WI38 (cell line): ENCODE measurements around the gene RIOK3.

Experiments
- H3K4me3 ChIP-seq: 2 replicates; pipeline ENCODE4 v1.5.1; 2011; ENCODE audit warnings: low read depth, mild to moderate bottlenecking, control low read depth, low read length
- TF ChIP-seq, protein P1 (sequence below): IDR thresholded peaks from 2 replicates; pipeline ENCODE4 v1.5.1; 2012; ENCODE audit warnings: low read depth, mild to moderate bottlenecking, control low read depth, low read length

RIOK3 gene

DNA sequence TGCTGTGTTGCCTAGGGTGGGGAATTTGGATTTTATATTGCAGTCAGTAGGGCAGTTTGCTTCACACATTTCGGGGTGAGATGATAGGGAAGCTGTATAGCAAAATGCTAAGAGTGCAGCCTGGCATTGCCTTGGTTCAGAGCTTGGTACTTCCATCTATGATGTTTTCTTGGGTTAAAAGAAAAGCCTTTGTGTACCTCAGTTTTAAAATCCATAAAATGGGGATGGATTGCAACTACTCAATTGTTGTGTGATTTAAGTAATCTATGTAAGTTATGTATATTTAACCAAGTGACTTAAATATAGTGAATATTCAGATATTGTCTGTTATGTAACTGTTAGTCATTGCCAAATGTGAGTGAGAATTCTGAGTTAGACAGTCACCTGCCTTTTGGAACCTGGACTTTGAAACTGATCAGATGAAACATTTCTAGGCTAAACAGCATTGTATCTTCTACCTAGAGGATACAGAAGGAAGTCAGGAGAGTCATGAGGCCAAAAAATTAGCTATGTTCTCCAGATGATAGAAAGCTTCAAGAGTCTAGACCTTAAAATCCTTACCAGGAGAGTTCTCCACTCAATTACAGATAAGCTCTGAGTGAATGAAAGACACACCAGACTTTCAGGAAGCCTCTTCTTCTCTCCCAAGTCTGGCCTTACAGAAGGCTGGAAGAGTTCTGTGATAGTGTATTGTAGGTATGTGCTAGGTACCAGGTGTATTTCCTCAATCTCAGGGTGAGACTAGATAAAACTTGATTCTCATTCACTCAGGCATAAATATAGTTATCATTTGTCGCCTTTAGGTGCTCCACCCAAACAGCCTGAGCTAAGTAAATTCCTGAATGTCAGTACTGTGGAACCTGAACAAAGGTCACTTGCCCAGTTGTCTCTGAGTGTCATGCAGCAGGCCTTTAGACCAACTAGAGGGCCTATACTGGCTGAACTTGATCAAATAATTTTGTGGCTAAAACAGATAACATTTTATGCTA is 7.5 kb downstream of the RIOK3 start:
- no peak overlapping the region for H3K4me3 ChIP-seq
- TF ChIP-seq, protein P1, sequence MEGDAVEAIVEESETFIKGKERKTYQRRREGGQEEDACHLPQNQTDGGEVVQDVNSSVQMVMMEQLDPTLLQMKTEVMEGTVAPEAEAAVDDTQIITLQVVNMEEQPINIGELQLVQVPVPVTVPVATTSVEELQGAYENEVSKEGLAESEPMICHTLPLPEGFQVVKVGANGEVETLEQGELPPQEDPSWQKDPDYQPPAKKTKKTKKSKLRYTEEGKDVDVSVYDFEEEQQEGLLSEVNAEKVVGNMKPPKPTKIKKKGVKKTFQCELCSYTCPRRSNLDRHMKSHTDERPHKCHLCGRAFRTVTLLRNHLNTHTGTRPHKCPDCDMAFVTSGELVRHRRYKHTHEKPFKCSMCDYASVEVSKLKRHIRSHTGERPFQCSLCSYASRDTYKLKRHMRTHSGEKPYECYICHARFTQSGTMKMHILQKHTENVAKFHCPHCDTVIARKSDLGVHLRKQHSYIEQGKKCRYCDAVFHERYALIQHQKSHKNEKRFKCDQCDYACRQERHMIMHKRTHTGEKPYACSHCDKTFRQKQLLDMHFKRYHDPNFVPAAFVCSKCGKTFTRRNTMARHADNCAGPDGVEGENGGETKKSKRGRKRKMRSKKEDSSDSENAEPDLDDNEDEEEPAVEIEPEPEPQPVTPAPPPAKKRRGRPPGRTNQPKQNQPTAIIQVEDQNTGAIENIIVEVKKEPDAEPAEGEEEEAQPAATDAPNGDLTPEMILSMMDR, result no peak

DNA sequence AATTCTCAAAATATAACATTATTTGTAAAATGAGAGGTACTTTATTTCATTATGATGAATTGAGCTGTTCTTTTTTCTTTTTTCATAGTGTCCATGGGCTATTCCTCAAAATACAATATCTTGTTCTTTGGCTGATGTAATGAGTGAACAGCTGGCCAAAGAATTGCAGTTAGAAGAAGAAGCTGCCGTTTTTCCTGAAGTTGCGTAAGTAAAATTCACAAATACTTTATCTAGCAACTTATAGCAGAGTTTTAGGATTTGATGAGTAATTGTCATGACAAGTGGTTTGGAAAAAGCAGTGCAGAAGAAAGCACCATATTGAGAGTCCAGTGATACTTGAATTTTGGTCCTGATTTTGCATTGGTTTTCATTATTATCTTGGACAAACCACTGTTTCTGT is 9.8 kb downstream of the RIOK3 start:
- TF ChIP-seq, protein P1, result no peak
- H3K4me3 ChIP-seq, result no peak overlapping the region

DNA sequence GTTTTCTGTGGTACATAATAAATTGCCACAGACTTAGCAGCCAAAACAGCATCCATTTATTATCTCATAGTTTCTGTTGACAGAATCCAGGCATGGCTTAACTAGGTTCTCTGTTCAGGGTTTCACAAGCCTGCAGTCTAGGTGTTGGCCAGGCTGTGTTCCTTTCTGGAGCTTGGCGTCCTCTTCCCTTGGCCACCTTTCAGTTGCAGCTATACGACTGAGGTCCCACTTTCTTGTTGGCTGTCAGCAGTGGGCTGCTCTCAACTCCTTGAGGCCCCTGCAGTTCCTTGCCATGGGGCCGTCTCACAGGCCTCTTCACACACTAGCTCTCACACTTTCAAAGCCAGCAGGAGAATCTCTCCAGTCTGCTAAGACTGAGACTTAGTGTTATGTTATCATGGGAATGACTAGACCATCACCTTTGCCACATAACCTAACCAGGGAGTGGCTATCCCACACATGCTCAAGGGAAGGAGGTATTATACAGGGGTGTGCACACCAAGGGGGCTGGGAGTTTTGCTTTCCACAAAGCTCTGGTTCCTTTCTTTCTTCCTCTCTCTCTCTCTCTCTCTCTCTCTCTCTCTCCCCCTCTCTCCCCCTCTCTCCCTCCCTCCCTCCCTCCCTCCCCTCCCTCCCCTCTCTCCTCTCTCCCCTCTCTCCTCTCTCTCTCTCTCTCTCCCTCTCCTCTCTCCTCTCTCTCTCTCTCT is 15.8 kb downstream of the RIOK3 start:
- TF ChIP-seq, protein P1, result no peak
- H3K4me3 ChIP-seq, result no peak overlapping the region

DNA sequence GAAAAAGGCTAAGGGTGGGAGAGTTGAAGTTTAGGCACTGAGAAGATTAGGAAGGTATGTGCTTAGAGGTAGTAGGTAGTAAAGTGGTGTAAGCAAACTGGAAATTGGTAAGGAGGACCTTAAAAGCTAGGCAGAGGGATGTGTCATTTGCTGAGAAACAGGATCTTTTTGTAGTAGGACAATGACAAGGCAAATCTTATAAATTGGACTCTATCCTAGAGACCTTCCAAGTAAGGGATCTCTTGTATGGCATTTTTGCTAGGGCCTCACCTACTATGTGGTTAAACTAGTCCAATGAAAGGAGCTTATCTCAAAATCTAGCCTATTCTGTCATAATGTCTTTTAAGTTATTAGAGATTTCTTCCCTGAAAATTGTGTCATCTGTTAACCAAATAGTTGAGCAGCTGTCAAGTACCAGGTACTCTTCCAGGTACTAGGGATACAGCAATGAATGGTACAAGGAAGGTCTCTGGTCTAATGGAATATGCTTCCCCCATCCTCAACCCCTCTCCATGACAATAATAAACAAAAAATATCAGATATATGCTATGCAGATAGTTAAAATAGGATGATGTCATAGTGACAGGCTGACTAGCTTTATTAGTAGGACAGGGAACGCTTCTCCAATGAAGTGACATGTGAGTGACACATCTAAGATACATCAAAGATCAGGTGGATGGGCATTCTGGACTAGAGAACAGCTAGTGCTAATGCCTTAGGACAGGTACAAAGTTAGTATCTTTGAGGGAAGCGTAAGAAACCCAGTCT is 17.7 kb downstream of the RIOK3 start:
- TF ChIP-seq, protein P1, result no peak
- H3K4me3 ChIP-seq, result no peak overlapping the region

DNA sequence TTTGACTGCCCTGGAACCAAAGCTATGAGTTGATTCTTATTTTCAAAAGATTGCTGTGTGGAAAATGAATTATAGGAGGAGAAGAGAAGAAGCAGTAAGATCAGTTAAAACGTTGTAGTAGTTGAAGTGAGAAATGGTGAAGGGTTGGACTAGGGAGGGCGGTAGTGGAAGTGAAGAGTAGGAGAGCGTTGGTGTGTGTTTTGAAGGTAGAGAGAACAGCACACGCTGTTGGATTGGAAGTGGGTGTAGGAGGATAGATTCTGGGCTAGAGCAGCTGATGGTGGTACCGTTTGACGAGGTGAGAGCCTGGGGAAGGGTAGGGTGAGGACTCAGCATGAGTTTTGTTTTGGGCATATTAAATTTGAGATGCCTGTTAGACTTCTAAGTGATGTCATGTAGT is 18.4 kb downstream of the RIOK3 start:
- H3K4me3 ChIP-seq, result no peak overlapping the region
- TF ChIP-seq, protein P1, result no peak

DNA sequence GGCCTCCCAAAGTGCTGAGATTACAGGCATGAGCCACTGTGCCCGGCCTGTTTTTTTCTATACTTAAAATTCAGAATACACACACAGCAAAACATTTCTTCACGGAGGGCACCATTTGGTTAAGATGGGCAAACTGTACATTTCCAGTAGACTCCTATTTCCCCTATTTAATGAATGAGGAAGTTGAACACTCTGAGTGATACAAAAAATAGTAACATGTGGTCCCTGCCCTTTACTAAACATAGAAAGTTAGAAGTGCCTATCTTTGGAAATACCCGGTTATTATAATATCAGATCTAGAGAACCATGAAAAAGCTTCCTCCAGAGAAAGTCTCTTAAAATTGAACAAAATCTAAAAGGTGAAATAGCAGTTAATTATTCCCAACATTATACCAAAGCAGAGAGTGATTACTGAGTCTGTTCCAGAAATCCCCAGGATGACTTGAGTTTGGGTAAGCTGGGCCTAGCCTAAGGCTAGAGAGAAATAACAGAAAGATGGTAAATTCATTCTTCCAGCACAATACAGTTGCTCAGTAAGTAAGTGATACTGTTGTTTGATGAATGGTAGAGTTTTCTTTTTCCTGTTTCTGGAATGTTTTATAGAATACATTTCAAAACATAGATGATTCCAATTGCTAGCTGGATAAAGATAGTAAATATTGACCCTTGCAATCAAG is 26.9 kb downstream of the RIOK3 start:
- TF ChIP-seq, protein P1, result no peak

More for the DNA sequence above, 26.9 kb downstream of the RIOK3 start:
- H3K4me3 ChIP-seq, result no peak overlapping the region
